ENCODE results near the gene FGL2.
"Not testable (repeated sequence)": the region's sequence is repeated elsewhere in the genome, so short reads cannot be mapped to it uniquely, and the experiment has no call there.

FGL2 gene

DNA sequence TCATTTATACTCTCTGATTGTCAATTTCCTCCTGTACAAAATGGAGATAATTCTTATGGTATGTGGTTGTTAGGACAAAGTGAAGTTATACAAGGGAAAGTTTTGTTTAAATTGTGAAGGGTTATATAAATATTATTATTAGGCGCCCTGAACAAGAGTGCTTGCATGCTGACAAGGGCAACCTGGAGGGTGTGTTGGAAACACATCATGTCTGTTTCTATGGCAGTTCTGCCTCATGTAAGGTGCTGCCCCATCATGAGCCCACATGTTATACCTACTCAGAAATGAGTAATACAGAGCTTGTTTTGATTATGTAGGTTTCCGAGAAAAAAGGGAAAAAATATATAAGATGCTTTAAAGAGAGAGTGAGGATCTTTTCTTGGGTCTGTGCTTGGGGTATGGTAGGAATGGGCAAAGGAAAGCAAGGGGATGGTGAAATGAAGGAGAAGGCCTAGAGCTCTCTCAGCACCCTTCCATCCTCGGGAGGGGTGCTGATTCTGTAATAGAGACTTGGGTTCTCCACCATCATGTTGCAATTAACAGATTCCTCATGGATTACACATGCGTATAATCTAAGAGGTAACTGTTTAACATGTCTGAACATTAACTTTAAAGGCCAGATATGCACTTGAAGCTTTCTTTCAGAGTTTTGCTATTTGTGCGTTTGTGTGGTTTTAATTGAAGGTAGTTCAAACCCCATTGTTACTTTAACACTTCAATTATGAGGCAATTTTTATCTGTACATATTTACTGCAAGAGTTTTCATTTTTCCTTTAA, 43.8 kb downstream of the FGL2 start:
- H3K27ac ChIP-seq (ENCODE audit: low read depth, low read length); H2AFZ ChIP-seq (ENCODE audit: low read length, unreplicated experiment): not testable (repeated sequence)

DNA sequence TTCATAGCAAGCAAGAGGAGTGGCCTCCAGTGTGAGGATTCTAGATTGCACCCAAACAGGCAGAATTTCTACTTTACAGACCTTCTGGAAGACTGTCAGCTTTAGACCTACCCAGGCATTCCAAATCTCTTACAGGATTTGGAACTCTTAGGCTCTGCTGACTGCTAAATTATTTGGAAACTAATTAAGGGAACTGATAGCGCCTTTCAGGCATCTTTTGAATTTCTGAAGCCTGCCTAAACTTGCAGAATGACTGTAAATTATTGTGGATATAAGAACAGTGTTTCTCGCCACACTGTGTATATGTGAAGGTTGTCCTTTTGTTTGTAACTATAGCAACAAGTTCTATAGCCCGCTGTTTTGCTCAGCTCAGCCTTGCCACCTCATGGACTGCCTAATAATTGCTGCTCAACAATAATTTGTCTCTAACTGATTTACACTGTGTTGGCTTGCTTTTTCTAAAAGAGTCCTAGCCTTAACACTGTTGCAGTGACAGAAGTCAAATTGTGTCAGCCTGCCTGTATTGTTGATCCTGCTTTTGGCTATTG, 44.6 kb downstream of the FGL2 start:
- H3K79me2 ChIP-seq (ENCODE audit: control insufficient read depth, insufficient read depth, low read length, unreplicated experiment); H3K4me3 ChIP-seq (ENCODE audit: low read depth, low read length); H3K4me1 ChIP-seq (ENCODE audit: control insufficient read depth, insufficient read depth, low read length, unreplicated experiment); H2AFZ ChIP-seq (ENCODE audit: low read length, unreplicated experiment); H3K27me3 ChIP-seq (ENCODE audit: insufficient read depth, low read length); H3K36me3 ChIP-seq (ENCODE audit: insufficient read depth, low read length); H3K27ac ChIP-seq (ENCODE audit: low read depth, low read length): not testable (repeated sequence)

More for the DNA sequence above, 43.8 kb downstream of the FGL2 start:
- H3K36me3 ChIP-seq (ENCODE audit: insufficient read depth, low read length); H3K79me2 ChIP-seq (ENCODE audit: control insufficient read depth, insufficient read depth, low read length, unreplicated experiment); H3K27me3 ChIP-seq (ENCODE audit: insufficient read depth, low read length); H3K4me3 ChIP-seq (ENCODE audit: low read depth, low read length); H3K4me1 ChIP-seq (ENCODE audit: control insufficient read depth, insufficient read depth, low read length, unreplicated experiment): not testable (repeated sequence)

DNA sequence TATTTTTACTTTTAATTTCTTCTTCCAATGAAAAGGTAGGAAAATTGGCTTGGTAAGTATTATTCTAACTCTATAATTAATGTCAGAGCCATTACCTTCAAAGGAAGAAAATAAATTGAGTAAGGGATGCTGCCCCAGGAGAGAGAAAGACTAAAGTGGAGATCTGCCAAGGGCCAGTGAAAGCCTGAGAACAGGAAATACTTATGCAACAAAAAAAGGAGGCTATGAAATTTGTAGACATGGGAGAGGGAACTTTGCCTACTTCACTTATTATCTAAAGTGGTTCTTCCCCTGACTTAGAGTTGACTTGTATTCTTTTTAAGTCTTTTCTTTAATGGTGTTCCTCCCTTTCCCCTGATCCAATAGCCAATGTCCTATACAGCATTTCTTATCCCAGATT, 47.4 kb downstream of the FGL2 start:
- H3K27me3 ChIP-seq (ENCODE audit: insufficient read depth, low read length); H3K79me2 ChIP-seq (ENCODE audit: control insufficient read depth, insufficient read depth, low read length, unreplicated experiment); H3K27ac ChIP-seq (ENCODE audit: low read depth, low read length); H3K4me1 ChIP-seq (ENCODE audit: control insufficient read depth, insufficient read depth, low read length, unreplicated experiment); H3K4me3 ChIP-seq (ENCODE audit: low read depth, low read length); H2AFZ ChIP-seq (ENCODE audit: low read length, unreplicated experiment); H3K36me3 ChIP-seq (ENCODE audit: insufficient read depth, low read length): not testable (repeated sequence)

Data from ACC112 (cell line).